GM21447 (cell line): ENCODE measurements around the gene C14orf119.

Source experiments
- ATAC-seq: cut with Tn5 transposase; IDR thresholded peaks from one replicate; pipeline ENCODE4 v1.9.1; 2021; ENCODE audit not compliant: unreplicated experiment

Gene C14orf119

DNA sequence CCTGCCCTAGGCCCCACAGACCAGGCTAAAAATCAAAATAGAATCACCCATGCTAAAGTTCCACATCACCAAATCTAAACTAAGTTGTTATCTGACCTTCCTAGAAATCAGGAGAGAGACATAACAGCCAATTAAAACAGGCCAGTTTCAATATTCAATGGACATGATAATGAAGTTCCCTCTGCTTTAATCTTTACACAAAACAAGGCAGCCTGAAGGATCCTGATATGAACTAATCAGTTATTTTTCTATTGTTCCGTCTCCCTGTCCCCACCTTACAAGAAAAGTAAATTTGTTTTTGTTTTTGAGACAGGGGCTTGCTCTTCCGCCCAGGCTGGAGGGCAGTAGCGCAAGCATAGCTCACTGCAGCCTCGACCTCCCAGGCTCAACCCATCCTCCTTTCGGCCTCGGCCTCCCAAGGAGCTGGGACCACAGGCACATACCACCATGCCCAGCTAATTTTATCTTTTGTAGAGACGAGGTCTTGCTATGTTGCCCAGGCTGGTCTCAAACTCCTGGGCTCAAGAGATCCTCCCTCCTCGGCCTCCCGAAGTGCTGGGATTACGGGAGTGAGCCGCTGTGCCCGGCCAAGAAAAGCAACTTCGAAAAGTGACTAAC, 29.1 kb downstream of the C14orf119 start:
- ATAC-seq: no peak

DNA sequence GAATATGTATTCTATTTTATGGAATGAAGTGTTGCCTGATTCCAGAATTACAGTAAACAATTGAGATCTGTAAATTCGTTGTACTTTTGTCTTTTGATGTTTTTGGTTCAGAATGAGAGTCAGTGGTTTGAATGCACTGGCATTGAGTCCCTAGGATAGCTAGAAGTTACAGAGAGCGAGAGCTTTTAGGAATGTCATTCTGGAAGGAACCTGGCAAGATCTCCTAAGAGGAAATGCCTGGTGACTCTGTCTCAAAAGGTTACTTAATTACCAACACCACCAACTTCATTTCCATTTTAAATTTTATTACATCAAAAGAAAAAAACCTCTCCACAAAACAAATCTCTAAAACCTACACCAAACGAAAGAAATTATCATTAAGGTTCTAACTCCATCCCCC, 29.7 kb downstream of the C14orf119 start:
- no peak for ATAC-seq

DNA sequence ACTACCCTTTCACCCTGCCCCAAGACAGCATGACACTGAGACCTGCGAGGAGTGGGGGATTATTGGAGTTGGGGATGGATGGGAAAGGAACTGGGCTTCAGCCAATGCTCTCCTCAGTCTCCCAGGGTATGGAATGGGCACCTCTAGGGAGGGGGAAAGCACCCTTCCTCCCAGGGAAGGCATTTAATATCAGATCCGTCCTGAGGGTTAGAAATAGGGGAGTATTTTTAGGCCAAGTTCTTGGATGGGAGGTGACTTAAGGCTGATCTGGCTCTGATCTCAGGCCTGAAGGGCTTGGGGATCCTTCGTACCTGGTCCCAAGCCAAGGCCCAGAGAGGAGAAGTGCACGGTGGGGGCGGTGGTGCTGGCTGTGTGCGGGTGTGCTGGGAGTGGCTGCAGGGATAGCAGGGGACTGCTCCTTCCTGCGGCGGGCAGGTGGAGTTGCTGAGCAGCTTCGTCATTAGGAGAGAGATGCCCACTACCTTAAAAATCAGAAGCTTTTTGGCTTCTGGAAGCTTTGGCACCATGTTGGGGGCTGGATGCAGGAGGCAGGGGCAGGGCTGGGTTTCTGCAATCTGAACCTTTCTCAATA, 30.7 kb downstream of the C14orf119 start:
- ATAC-seq: no peak

DNA sequence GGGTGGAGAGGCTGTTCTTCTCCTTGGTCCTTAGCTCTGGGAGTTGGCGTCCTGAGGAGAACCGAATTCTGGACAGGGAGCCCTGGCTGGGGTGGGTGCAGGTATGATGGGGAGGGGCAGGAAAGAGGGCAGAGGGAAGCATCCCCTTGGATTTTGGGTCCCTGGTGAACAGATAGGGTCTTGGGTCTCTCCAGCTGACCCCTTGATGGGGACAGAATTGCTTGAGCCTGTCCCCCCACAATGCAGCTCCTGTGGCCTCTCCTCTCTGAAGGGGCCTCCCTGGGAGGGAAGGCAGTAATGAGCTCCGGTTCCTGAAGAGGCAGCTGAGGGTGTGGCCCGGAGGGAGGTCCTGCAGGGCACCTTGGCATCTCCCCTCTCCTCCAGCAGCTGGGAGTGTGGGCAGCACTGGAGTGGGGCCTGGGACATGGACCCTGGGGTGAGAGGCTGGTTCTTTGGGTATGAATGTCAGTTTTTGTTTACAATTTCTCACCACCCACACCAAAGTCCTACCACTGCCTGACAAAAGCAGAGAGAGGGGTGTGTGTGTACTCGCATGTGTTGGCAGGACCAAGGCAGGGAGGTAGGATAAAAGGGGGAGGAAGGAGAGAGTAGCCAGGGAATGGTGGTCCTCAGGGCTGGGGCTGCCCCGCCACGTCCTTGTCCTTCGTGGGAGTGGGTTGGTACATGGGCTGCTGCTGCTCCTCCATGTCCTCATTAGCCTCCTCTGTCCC, 31.4 kb downstream of the C14orf119 start:
- no peak for ATAC-seq

DNA sequence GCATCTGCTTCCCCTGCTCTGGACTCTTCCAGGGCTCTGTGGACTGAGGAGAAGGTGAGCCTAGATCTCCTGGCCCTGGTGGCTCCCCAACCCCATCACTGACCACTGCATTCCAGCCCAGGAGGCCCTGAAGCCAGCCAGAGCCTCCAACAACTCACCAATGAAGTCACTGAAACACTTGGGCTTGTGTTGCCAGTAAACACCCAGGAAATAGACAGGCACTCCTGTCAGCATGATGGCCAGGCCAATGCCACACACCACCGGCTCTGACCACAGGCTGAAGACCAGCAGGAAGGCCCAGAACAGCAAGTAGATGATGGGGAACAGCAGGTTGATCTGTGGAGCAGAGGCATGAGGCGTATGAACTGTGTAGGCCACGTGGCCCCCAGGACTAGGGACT, 32.6 kb downstream of the C14orf119 start:
- no peak for ATAC-seq

DNA sequence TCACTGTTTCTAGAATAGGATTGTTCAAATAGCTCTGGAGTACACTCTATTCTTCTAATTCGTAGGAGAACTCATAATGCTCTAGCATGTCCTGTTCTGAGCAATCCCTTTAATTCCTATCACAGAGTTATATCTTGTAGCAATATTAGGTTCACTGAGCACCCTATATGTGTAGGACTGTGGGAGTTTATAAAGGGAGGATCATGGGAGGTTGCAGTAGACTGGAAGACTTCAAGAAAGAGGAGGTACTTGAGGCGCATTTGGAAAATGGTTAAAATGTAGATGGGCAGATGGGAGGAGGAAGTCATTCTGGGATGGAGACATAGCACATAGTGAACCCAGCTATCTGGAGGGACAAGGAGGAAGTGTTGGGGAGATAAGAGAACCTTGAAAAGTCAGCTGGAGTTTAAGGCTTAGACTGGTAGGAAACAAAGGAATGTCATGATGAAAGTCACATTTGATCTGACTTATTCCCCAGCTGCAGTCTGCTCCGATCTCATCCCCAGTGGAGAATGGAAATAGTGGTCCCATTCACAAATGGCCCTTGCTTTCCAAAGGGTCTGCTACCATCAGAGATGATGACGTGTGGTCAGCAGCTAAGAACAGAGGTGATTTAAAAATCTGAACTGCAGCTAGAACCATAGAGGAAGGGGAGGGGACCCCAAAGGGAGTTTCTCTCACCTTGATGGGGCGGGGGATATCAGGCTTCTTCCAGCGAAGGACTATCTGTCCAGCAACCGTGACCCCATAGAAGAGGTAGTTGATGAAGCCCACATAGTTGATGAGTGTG, 33.9 kb downstream of the C14orf119 start:
- ATAC-seq: no peak

DNA sequence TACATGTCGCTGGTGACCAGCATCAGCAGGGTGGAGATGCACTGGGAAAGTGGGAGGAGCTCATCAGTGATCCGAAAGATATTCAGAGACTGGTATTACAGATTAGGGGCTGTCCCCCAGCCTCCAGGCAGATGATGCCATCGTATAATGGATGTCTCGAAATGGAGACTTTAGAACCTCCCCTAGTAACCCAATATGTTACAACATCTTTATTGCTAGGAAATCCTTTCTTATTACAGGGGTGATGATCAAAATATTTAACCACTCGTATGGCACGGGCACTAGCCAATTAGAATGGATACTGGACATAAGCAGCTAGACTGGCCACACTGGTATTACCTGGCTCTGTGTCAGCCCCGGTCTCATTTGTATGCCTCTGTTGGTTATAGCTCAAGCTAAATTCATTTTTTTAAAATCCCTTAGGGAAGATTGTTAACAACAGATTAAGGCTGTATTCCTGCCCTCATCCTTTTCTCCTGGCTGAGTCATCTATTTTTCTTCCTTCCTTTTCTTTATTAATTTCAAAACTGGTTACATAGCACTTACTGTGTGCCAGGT, 34.5 kb downstream of the C14orf119 start:
- no peak for ATAC-seq

DNA sequence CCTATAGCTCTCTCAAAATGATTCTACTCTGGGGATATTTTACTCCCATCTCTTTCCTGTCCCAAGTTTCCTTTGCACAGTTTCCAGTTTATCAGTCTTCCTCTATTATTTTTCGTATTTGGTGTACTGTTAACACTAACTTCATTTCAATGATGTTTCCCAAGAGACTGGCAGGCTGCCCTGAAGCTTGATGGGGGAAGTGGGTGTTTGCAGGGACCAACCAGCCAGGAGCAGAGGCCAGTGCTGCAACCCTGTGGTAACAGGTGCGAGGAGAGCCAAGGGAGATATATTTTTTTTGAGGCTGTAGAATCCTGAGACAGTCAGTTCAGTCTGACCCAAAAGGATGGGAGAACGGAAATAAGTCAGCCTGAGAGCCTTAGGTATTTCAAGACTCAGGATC, 35.6 kb downstream of the C14orf119 start:
- ATAC-seq: no peak

DNA sequence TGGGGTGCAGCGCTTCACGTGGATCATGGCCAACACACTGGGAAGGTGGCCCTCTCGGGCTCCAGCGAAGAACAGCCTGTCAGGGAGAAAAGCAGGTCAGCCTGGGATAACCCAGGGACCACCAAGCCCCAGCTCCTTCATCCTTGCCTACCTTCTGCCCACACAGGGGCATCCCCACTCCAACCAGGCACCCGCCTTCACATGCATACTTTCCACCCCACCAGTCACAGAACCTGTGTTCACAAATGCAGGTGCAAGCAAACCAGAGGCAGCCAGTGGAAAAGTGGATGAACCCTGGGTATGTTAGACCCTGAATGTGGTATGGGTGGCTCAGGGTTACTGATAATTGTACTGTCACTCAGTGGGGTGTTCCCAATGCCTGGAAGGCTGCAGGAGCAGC, 36.2 kb downstream of the C14orf119 start:
- no peak for ATAC-seq

DNA sequence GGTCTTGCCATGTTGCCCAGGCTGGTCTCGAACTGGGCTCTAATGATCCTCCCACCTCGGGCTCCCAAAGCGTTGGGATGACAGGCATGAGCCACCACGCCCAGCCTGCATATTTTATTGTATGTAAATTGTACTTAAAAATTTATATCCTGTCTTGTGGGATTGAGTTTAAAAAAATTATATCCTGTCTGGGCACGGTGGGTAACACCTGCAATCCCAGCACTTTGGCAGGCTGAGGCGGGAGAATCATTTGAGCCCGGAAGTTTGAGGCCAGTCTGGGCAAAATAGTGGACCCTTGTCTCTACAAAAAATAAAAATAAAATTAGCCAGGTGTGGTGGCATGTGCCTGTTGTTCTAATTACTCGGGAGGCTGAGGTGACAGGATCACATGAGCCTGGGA, 37.7 kb downstream of the C14orf119 start:
- ATAC-seq: no peak

DNA sequence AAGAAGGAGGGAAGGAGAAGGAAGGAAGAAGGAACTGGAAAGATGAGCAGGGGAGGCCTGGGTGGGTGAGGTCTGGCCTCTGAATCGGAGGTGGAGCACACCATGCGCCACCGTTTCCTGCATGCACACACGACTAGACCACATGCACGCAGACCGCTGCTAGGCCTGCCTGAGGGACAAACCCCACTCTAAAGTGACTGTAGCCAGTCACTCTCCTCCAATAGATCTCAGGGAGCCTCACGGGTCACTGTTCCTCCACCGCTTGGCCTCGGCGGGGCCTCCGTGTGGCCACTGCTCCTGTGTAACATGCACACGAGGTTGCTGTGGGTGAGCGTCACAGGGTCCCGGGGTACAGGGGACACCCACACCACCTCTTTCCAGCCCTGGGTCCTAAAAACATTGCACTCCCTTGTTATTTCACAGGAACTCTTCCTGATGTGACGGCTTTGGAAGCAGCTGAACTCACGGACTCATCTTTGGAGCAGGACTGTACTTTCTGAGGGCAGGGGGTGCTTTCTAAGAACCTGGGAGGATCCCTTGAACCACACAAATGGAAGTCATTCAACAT, 41.3 kb downstream of the C14orf119 start:
- ATAC-seq: no peak

DNA sequence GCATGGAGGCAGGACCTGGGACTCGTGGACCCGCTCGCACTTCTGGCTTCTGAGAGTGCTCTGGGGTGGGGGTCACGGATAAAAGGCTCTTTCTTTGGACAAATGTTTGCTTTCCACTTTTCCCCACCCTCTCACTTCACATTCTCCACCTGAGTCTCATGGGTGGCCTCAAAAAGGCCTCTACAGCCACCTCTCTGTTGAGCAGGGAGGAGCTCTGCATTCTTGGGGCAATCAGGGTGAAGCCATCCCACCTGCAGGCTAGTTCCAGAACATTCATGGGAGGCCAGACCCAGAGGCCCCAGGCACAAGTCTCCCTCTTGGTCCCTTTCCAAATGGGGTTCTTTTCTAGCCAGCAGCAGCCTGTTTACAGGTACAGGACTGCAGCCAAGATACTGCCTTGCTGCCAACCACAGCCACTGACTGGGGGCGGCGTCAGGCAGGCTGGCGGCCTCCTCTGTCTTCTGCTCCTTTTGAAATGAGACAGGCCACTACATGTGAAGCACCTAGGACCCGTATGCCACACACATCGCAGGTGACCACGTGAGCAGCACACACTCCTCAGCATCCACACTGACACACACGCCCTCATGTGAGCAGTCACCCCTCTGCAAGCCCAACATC, 42.0 kb downstream of the C14orf119 start:
- no peak for ATAC-seq

DNA sequence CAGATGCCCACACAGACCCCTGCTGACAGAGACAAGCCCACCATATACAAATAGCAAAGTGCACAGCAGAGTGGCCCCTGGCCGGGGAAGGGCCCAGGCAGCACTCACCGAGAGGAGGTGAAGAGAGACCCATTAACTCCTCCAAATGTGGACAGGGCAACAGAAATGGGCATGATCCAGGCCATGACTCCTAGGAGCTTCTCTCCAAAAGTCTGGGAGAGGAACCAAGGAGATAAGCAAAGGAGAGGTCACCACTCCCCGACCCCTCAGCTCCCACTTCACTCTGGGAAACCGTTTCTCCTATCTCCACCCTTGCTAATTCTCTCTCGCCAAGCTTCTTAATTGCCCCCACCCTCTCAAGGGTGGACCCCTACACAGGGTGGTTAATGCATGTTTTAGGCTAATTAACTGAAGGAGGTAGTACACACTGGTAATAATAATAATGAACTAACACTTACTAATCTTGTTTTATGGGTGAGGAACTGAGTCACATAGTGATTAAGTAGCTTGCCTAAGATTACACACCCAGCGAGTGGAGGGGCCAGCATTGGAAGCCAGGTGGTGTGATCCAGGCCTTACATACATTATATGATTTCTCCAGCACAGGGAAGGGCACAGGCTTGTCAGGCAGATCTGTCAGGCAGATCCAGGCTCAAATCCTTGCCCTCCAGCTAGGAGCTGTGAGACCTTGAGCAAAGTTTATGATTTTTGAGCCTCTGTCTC, 42.7 kb downstream of the C14orf119 start:
- ATAC-seq: no peak

DNA sequence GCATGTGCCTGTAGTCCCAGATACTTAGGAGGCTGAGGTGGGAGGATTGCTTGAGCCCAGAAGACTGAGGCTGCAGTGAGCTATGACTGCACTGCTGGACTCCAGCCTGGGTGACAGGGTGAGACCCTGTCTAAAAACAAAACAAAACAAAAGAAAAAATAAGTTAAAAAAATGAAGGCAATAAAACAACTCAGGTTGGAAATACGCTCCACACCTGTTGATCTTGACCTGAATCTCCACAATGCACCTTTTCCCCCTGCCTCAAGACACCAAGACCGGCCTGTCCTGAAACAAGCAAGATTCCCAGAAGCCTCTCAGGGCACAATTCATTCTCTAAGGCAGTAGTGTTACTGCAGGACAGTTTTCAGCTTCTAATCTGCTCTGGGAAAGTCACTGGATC, 44.6 kb downstream of the C14orf119 start:
- ATAC-seq: no peak

DNA sequence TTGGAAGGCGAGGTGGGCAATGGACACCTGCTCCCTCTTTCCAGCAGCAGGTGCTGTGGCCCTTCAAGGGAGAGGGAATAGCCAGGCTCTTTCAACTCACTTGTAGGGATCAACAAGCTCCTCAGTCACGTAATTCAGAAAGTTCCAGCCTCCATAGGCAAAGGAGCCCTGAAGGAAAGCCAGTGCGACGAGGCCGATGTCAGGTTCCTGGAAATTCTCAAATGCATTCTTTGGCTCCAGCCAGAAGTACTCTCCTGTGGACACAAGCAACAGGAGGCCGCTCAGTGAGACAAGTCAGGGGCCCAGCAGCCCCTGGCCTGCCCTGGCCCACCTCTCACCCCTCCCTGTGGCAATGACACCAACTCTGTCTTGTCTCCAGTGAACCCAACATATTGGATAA, 45.1 kb downstream of the C14orf119 start:
- ATAC-seq: no peak

DNA sequence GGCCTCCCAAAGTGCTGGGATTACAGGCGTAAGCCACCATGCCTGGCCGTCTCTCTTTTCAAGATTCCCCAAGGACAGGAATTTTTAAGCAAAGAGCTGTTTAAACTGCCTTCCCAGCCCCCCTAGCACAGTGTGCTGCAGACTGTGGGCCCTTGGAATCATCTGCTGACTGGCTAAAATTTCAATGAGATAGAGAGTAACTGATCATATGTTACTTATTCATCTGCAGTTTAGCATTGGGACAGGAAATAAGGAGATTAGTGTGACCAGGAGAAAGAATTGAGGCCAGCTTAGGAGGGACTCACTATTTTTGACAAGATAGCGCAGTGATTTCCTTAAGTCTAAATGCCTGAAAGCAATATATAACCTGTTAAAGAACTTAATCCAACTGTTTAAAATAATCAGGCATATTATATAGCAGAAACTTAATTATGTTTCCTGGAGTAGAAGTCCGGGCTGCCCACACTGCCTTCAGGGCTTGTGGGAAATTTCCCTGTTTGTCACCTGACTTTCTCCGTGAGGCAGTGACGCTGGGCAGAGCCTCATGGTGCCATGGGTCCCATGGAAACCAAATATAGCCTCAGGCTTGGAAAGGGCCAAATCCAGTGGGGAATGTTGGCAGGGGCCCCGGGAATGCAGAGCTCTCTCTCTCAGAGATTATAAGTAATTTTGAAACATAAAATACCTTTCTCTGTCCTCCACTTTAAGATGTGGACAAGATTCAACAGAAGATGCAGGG, 46.6 kb downstream of the C14orf119 start:
- no peak for ATAC-seq

DNA sequence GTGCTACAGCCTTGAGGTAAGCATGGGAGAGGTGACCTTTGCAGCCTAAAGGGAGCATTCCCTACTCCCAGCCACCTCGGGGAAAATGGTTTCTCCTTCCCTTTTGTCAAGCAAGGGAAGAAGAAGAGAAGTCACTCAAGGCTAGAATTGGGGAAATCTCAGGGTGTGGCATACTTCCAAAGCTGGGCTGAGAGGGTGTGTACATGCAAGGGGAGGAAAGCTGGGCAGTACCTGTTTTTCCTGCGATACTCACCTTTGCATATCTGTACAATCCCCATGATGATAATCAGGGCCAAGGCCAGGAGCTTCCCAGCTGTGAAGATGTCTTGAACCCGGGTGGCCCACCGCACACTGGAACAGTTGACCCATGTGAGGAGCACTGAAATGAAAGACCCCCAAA, 47.5 kb downstream of the C14orf119 start:
- ATAC-seq: no peak

DNA sequence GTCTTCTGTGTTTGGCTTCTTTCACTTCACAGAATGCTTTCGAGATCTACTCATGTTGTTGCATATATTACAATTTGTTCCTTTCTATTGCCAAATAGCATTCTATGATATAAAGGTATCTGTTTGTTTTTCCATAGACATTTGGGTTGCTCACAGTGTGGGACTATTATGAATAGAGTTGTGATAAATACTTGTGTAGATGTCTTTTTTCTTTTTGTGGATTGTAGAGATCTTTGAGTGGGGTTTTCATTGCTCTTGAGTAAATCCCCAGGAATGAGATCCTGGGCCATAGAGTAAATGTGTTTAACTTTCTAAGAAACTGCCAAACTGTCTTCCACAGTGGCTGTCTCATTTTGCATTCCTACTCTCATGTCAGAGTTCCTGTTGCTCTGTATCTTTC, 48.6 kb downstream of the C14orf119 start:
- no peak for ATAC-seq

DNA sequence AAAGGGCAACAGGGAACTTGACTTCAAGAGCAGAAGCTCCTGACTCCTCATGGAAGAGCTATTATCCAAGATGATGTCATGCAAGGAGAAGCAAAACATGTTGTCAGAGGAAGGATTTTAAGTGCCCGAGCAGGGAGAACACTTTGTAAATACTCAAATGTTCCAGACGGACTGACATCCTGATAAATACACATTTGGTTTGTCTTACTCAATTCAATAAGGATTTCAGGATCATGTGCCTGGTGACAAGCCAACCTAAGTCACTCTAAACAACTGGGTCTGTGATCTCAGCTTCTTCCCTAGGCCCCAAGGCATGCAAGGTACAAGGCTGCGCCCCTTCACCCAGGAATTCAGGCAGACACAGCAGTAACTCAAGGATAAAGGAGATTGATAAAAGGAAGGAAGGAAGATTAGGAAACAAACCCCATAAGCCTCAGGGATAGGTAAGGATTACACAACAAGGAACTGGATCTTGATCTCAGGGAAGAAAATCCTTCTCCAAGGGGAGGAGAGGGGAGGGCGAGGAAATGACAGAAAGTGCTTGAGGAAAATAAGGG, 50.6 kb downstream of the C14orf119 start:
- ATAC-seq: no peak
